G401 (cell line): ENCODE measurements around the gene HBS1L. TPM values are rescaled to one million over a fixed set of nuclear protein-coding genes. Genes with fewer than 3 reads are reported as not detected.

ENCODE experiments used
- DNase-seq: peaks from one replicate; pipeline ENCODE4 v3.0.0-alpha.2; 2015; ENCODE audit warnings: low spot score
- in situ Hi-C: cut with HindIII; loops from 2 replicates; pipeline ENCODE4 v1.10.0; 2016; ENCODE audit warnings: low sequenced_read_pairs, mixed read lengths
- total RNA-seq: library from RNA; depleted of rRNA; stranded (reverse); fragments of >200 nt; shearing (Covaris generic); gene quantifications from 2 replicates; pipeline ENCODE4 v1.2.3, GENCODE V29; 2014

HBS1L gene
- total RNA-seq, 1 experiment from 2014 or later = 137 TPM

DNA sequence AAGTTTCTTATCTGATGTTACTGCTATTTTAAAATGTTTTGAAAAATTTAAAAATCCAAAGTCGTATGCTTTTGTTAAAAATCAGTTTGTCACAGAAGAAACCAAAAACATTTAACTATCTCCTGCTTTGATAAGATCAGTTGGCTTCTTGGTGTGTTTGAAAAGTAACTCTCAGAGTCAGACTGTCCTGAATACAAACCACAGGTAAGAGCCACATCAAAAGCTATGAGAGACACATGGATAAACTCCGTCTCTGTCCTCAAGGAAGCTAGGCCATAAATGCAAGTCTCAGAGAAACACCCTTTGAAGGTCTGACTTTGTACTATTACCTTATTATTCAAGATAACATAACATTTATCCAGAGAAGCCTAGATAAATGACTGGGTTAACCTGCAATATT, 7.7 kb downstream of the HBS1L start:
- in situ Hi-C loops = no loop called here

DNA sequence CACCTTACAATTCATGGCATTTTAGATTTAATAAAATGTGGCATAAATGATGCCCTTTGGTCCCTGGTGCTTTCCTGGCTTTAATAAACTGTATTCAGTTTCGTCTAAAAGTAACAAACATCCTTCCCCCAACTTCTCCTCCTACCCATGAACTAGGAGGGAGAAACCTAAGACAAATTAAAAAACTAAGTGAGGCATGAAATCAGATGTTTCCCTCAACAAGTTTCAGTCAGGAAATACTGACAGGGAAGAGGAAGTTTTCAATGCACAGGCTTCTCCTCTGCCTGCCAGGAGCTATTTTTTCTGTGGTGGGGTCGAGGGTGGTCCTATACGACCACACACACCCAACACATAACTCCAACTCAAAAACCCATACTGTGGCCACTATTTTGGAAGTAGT, 10.0 kb downstream of the HBS1L start:
- no peak for DNase-seq
- in situ Hi-C loops = no loop called here

More for the DNA sequence above, 7.7 kb downstream of the HBS1L start:
- no peak for DNase-seq

DNA sequence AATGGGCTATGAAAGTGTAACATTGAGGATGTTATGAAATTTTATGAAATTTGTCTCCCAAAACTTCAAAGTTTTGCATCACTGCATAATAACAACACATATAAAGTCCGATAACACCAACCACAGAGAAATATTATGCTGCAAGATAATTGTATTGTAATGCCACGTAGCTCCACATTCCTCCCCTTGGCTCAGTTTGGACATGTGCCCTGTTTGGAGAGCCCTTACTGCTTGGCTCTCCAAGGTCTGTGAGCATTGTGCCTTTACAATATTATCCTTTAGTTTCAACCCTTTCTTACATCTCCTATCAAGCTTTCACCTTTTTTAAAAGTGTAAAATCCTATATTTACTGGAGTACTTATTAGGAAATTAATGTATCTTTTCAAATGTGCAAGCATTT, 10.8 kb downstream of the HBS1L start:
- DNase-seq = no peak
- in situ Hi-C loops = no loop called here

DNA sequence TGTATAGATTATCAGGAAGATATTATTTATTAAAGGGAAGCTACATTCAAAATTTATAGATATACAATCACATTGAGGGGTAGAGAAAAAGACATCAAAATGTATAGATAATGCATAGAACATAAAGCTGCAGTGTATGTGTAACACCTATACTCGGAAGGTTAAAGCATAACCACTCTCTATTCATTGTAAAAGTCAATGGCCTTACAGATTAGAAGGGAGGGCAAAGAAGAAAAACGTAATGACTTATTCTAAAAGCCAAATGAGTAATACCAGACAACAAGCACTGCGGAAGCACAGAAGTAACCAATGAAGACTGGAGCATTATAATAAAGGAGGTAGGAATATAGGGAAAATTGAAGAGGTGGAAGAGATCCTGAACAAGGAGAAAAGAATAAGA, 11.3 kb downstream of the HBS1L start:
- no peak for DNase-seq
- in situ Hi-C loops = no loop called here

DNA sequence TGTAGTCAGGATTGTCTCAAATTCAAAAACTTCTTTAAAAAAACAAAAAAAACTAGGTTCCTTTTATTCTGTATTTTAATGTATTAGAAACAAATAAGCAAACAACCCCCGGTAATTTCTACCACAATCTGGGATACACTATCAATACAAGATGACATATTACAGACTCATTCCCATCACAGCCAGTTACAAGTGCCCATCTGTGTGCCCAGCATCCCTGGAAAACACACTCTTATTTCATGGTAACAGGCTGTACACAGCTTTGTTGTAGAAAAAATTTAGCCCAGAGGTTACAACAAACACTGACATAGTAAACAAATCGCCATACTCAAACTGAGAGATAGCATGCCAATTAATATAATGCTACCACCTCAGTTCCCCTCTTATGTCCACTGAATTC, 16.3 kb downstream of the HBS1L start:
- in situ Hi-C loops = no loop called here
- no peak for DNase-seq

DNA sequence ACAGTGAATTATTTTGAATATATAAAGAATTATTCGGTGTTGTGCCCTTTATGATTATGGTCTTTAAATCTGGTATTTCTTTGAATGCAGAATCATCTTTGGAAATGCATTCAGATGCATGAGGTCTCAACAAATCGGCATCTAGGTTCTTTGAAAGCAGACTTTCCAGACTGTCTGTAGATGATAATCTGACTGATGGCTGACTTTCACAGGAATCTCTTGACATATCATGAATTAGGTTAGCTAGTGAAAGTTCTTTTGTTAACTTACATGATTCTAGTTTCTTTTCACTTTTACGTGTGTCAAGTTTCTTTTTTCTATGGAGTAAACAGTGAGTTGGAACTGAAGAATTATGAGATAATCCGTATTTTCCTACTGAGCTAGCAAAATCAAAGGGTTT, 17.1 kb downstream of the HBS1L start:
- in situ Hi-C loops = no loop called here

DNA sequence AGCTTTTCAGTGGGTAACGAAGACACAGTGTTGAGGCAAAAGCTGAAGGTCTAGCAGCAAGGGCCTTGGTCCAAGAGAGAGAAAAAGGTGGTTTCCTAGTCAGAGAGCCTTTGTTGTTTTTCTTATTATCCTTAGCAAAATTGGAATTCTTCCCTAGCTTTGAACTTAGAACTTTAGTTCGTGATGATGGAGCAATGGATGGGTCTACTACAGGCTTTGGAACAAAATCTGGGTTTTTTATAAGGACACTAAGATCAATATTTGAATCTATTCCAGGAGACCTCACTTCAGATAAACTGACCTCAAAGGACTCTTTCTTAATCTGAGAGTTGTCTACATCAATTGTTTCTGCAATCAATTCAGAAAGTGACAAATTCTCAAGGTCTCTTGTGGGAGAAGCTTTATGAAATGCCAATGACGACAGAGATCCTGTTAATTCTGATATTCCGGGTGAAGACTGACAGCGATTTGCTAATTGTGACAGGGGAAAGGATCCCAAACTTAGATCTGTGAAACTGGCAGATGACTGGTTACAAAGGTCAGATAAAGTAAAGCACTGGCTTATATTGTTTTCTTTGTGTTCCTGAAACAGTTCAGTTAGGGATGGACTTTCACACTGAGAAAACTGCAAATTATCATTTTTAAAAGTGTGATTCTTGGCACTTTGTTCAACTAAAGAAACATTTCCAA, 17.7 kb downstream of the HBS1L start:
- in situ Hi-C loops = no loop called here
- no peak for DNase-seq

More for the DNA sequence above, 17.1 kb downstream of the HBS1L start:
- no peak for DNase-seq

DNA sequence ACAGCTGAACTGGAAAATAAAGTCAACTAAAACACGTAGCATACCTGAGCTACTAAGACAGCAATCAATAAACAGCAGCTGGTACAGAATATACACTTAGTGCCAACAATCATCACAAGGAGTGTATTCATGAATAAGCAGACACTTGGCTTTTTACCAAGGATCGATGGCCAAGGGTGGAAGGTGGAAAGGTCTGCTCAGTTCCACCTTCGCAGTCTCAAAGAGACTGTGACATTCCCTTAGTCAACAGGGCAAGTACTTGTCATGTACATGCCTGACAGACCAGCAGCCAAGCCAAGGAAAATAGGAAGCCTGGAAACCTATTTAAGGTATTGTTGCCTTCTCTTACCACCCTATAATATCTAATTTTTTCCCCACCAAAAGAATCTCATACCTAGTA, 21.4 kb downstream of the HBS1L start:
- in situ Hi-C loops = no loop called here
- DNase-seq = no peak

DNA sequence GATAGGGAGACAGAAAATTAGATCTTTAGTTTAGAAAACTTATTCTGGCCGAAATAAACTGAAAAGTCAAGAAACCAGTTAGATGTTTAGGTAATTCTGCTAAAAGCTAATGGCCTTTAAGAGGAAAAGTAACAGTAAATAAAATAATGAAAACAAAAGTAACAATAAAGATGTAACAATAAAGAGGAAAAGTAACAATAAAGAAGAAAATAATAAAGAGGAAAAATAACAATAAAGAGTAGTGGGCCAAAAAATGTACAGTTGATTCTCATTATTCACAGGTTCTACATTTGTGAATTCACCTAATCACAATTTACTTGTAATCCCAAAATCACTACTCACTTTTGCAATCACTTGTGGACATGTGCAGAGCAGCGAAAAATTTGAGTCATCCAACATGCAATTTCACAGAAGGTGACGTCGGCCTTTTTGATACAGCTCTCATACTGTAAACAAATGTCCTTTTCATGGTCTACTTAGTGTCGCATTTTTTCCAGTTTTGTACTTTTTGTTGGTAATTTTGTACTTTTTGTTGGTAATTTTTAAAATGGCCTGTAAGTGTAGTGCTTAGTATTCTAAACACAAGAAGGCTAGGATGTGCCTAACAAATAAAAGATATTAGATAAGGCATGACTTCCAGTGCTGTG, 24.0 kb downstream of the HBS1L start:
- in situ Hi-C loops = no loop called here
- no peak for DNase-seq

DNA sequence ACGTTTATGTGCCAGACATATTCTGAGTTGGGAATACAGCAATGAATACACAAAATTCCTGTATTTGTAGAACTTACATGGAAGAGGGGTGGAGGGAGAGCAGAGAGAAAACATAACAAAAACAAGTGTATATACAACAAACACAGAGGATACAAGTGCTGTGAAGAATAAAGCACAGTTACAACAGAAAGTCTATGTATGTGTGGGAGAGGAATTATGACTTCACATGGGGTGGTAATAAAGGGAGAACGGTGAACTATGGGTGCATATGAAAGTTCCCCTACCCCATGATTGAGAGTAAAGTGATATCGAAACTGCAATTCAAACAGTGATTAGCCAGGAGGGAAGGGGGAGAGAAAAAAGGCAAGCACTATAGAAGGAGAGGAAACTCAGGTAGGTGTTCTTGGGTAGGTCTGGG, 24.6 kb downstream of the HBS1L start:
- in situ Hi-C loops = no loop called here
- no peak for DNase-seq

DNA sequence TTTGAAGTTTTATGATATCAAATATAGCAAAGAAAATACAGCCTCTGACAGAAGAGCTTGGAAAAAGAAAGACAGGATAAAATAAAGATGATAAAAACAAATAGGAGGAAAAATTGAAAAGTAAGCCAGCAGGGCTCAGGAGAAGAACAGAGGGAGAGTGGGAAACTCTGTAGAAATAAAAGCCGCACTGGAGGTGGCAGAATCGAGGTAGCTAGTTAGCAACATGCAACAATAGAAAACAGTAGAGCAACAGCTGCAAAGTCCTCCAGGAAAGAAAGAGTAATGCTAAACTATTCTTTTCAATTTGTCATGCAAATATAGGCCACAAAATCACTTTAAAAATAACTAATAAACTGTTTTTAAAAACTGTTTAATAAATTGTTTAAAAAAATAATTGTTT, 28.8 kb downstream of the HBS1L start:
- in situ Hi-C loops = no loop called here
- DNase-seq = no peak

DNA sequence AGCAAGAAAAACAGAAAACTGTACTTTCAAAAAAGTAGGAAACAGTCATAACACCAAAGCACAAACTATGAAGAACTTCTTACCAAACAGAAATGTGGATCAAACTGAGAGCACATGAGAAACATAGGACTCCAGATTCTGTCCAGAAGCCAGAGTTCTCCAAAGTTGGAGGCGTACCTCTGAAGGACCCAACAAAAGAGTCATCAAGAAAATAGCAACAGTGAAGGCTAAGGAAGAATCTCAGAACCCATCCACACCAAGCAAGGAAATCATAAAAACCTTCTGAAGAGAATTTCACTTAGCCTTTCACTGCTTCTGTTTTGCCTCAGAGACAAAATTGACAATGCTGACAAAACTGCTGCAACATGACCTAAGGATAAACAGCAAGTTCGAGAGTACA, 29.4 kb downstream of the HBS1L start:
- in situ Hi-C loops = no loop called here
- DNase-seq = no peak

DNA sequence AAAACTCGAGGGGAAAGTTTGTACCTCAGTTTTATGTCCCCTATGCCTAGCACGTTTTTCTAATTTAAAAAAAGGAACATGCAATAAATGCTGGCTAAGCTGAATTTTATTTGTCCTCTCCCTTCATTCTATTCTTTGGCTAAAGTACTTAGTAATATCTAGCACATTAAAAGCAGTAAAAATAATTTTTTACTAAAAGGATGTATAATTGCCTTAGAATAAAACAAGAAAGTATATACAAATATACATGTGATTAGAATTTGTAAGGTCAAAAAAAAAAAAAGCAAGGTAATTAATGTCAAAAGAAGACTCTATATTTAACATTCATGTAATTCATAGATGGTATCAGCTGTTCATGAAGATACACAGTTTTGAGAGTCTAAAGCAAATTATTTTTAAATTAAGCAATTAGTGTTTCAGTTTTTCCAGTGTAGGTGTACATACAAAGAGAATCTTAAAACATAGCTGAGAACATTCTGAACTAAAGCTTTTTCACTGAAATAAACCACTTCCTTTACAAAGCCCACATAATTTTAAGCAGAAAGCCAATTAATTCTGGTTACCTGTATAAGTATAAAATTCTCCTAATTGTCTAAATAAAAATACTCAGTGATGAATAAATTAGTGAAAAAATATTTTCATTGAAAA, 32.4 kb downstream of the HBS1L start:
- in situ Hi-C loops = no loop called here

DNA sequence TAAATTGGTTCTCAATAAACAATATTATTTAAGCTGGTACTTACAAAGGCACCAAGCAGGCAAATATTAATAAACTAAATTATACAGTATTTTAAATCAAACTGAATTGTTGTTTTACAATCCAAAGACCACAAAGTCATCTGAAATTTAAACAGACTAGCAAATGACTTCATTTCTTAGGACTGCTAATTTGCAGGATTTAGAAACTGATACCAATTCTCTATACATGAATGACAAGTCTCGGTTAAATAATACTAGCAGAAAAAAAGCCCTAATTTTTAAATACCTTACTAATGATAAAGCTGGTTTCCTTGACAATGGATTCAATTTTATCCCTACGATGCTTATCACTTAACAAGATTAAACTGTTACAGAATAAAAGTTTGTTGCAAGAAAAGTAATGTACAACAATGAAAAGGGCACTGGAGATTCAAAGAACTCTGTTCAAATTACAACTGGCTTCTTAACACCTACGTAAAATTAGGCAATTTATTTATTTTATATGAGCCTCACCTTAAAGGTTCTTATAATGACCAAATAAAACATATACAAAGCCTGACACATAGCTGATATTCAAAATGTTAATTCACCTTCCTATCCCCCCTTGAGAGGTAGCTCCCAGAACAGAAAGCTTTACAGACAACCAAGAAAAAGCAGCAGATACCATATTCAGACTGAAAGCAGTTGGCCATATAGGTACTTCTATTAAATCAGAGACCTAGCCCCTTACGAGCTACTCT, 33.1 kb downstream of the HBS1L start:
- DNase-seq = no peak
- in situ Hi-C loops = no loop called here

More for the DNA sequence above, 32.4 kb downstream of the HBS1L start:
- no peak for DNase-seq

DNA sequence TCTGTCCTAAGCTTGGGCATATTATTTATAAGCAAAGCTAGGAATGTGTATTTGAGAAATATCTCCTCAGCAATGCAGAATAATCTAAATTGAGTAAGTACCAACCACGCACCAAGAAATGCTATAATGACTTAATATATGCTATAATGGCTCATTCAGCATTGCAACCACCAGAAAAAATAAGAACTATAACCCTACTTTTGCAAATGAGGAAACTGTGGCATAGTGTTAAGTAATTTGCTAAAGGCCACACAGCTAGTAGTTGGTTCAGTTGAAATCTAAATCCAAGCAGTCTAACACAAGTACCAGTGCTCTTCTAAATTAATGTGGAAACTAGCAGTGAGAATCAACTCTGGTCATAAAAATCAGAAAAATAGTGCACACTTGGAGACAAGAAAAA, 35.7 kb downstream of the HBS1L start:
- DNase-seq = no peak
- in situ Hi-C loops = no loop called here

DNA sequence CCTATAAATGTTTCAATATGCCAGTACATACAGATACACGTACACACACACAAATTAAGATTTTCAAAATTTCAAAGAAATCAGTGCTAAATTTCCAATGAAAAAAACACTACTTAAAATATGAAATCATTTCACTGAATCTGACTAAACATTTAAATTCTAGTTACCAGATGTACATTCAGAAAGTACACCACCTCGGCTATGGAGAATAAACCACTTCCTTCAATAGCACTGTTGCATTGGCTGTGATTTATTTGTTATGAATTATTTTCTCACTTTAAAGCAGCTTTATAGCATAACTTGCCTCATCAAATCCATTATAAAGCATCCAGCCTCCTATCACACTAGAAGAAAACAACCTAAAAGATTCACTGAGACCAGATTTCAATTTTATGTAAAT, 36.6 kb downstream of the HBS1L start:
- no peak for DNase-seq
- in situ Hi-C loops = no loop called here

DNA sequence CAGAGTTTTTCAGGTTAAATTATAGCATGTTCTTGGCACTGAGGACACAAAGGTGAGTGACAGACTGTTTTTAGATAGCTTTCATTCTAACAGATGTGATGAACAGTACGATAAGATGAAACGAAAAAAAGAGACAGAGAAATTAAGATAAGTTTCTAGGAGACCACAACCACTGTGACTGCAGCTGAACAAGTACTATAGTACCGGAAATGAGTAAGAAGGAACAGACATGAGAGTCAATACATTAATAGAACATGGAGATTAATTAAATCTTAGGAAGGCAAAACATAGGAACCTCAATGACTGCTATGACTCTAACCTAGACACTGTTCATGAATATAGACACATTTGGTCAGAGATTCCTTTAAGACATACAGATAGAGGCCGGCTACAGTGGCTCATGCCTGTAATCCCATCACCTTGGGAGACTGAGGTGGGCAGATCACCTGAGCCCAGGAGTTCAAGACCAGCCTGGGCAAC, 40.2 kb downstream of the HBS1L start:
- in situ Hi-C loops = no loop called here
- no peak for DNase-seq

DNA sequence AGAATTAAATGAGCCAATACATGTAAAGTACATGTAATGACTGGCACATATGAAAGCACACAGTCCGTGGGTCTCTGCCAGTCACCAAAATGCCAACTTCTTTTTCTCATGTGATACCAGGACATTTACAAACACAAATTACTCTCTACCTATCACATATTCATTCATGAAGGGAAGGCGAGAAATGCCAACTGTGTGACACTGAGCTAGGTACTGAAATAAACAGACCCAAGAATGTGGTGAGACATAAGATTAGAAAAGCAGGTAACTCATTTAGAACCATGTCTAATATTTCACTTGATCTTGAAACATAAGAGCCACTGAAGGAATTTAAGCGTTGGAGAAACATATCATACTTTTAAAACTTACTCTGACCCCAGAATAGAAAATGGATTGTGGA, 41.4 kb downstream of the HBS1L start:
- in situ Hi-C loops = no loop called here
- no peak for DNase-seq

DNA sequence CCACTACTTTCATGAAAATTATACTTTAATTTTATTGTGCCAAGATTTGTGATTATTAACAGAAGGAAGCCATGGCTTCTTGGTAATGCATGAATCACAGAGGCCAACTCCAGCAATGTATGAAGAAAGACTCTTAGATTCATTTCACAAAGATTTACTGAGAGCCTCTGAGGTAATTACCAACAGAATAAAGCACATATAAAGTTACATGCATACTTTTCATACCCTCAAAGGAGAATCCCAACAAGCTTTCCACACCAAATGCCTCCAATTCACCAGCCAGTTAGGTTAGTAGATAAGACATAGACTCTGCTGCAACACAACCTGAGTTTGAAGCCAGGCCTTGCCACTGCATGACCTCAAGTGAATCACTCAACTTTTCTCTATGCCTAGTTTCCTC, 41.9 kb downstream of the HBS1L start:
- DNase-seq = no peak
- in situ Hi-C loops = no loop called here

DNA sequence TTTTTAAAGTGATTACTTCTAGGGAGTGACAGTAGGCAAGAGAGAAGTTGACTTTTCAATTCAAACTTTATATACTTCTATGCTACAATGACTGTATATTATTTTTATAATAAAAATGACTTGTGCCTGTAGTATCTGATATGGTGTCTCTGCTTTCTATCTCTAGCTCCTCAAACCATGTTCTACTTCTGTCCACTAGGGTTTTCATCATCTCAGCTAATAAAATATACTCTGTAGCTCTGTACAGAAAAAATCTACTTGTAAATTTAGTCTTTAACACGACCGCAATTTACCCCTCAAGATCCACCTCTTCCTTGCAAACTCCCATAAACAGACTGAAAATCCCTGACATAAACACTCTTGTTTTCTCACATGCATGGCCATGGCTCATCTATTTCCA, 42.3 kb downstream of the HBS1L start:
- in situ Hi-C loops = no loop called here
- no peak for DNase-seq
